ENCODE results near the gene CMTM5. TPM values are rescaled to one million over a fixed set of nuclear protein-coding genes. Genes with fewer than 3 reads are reported as not detected.

The CMTM5 gene
- total RNA-seq, 1 experiment from 2014 or later: not detected

DNA sequence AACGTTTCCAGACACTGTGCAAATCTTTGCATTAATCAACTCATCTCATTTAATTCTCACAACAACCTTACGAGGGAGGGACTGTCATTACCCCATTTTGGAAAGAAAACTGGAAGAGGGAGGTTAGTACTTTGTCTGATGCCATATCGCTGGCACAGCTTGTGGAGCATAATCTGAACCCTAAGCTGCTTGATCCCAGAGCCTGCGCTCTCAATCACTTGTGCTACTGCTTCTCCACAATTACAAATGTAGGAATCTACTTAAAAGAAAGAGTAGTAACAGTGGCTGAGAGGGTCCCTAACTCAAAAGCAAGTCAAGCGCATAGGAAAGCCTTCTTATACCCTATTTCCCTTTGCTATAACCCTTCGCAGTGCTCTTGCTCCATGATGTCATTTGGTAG lies 15.1 kb upstream of the CMTM5 start:
- RAD21 ChIA-PET (ENCODE audit: low non-redundant PET in 1 of 2, low total read pairs in 2 of 2, uncharacterized antibody in 2 of 2, unreplicated experiment in 2 of 2): no interaction called here
- intact Hi-C loops (cut with micrococcal nuclease): no loop called here
- Histone ChIP-seq H3K79me2 (ENCODE audit: insufficient read depth, low read length) (no peaks in the 10 kb centered on the region), H3K27me3 (ENCODE audit: insufficient read depth, low read length) (0 out of 2 replicates have a peak, but pooled peaks cover 3% of the 10 kb centered on the region), H2AFZ (ENCODE audit: low read depth, low read length, poor library complexity, severe bottlenecking) (no peak overlapping the region), H3K9me2 (ENCODE audit: insufficient read depth) (no peaks in the 10 kb centered on the region), H3K4me3 (replicated peaks in 1 of 2; ENCODE audit: low read depth in 1 of 2, low read length in 2 of 2) (no peak overlapping the region), H3K27ac (ENCODE audit: low read depth, low read length) (no peak overlapping the region), H3K36me3 (ENCODE audit: control insufficient read depth in 1 of 2, insufficient read depth in 2 of 2, low read length in 2 of 2) (no peaks in the 10 kb centered on the region), H4K20me1 (ENCODE audit: insufficient read depth) (no peaks in the 10 kb centered on the region), H3K4me1 (ENCODE audit: control insufficient read depth in 1 of 2, insufficient read depth in 2 of 2, low read length in 2 of 2) (no peaks in the 10 kb centered on the region), H3K9ac (ENCODE audit: low read length) (no peak overlapping the region), H3K4me2 (ENCODE audit: low read length) (no peak overlapping the region), H3K9me3 (ENCODE audit: control insufficient read depth in 1 of 2, insufficient read depth in 1 of 2, low read depth in 1 of 2, low read length in 2 of 2) (no peaks in the 10 kb centered on the region)
- BruUV-seq (replicated peaks): no TSS peak
- no peak for TF ChIP-seq RAD21 (IDR thresholded peaks at IDR 0.05; ENCODE audit: low read depth)
- TF ChIP-seq, protein P1, sequence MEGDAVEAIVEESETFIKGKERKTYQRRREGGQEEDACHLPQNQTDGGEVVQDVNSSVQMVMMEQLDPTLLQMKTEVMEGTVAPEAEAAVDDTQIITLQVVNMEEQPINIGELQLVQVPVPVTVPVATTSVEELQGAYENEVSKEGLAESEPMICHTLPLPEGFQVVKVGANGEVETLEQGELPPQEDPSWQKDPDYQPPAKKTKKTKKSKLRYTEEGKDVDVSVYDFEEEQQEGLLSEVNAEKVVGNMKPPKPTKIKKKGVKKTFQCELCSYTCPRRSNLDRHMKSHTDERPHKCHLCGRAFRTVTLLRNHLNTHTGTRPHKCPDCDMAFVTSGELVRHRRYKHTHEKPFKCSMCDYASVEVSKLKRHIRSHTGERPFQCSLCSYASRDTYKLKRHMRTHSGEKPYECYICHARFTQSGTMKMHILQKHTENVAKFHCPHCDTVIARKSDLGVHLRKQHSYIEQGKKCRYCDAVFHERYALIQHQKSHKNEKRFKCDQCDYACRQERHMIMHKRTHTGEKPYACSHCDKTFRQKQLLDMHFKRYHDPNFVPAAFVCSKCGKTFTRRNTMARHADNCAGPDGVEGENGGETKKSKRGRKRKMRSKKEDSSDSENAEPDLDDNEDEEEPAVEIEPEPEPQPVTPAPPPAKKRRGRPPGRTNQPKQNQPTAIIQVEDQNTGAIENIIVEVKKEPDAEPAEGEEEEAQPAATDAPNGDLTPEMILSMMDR (IDR thresholded peaks at IDR 0.05 in 2 of 3, conservative IDR thresholded peaks at IDR 0.05 in 1 of 3; ENCODE audit: borderline replicate concordance in 1 of 3, insufficient read depth in 1 of 3, low read depth in 2 of 3, low read length in 2 of 3): no peak
- TF ChIP-seq SRF (IDR thresholded peaks at IDR 0.05; ENCODE audit: low read depth): no peak
- no peak for TF ChIP-seq ZFX (IDR thresholded peaks at IDR 0.05)
- no peak for TF ChIP-seq EZH2phosphoT487 (IDR thresholded peaks at IDR 0.05; ENCODE audit: borderline replicate concordance)
- TF ChIP-seq, protein P2, sequence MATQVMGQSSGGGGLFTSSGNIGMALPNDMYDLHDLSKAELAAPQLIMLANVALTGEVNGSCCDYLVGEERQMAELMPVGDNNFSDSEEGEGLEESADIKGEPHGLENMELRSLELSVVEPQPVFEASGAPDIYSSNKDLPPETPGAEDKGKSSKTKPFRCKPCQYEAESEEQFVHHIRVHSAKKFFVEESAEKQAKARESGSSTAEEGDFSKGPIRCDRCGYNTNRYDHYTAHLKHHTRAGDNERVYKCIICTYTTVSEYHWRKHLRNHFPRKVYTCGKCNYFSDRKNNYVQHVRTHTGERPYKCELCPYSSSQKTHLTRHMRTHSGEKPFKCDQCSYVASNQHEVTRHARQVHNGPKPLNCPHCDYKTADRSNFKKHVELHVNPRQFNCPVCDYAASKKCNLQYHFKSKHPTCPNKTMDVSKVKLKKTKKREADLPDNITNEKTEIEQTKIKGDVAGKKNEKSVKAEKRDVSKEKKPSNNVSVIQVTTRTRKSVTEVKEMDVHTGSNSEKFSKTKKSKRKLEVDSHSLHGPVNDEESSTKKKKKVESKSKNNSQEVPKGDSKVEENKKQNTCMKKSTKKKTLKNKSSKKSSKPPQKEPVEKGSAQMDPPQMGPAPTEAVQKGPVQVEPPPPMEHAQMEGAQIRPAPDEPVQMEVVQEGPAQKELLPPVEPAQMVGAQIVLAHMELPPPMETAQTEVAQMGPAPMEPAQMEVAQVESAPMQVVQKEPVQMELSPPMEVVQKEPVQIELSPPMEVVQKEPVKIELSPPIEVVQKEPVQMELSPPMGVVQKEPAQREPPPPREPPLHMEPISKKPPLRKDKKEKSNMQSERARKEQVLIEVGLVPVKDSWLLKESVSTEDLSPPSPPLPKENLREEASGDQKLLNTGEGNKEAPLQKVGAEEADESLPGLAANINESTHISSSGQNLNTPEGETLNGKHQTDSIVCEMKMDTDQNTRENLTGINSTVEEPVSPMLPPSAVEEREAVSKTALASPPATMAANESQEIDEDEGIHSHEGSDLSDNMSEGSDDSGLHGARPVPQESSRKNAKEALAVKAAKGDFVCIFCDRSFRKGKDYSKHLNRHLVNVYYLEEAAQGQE (IDR thresholded peaks at IDR 0.05; ENCODE audit: low read depth): no peak
- TF ChIP-seq FOSL1 (IDR thresholded peaks at IDR 0.05; ENCODE audit: low read depth): no peak
- TF ChIP-seq ZNF274 (IDR thresholded peaks at IDR 0.05; ENCODE audit: low read depth, low read length): no peak
- no peak for TF ChIP-seq JUND (IDR thresholded peaks at IDR 0.05)
- ATAC-seq: no peak
- POLR2A ChIA-PET: no interaction called here
- CTCF ChIA-PET: interaction anchor here (1.1 to 2.8 kb wide), 3 partner anchors 35 to 241 kb away, joined by 3 to 14 read pairs (median 5); no protein-coding TSS in a partner anchor
- no peak for DNase-seq (ENCODE audit: low read depth, low spot score)

Data from HCT116 (cell line).